Right atrium auricular region (tissue), 2 donors: ENCODE measurements around the gene INTS6. TPM values are rescaled to one million over a fixed set of nuclear protein-coding genes. Genes with fewer than 3 reads are reported as not detected.

ENCODE experiments used
- DNase-seq: peaks from one replicate; pipeline ENCODE4 v3.0.0-alpha.2; 2019; ENCODE audit warnings: low spot score
- H3K27ac ChIP-seq, 2 donors: fragments of 200-600 bp; sonication (generic); 1 replicate in 1 of 2; 2 replicates in 1 of 2; pipeline ENCODE4 v1.5.1; 2016 to 2019
- H3K27me3 ChIP-seq, 2 donors: fragments of 200-600 bp; sonication (generic); one replicate each; pipeline versions ENCODE4 v1.5.1 to v1.6.0; 2017 to 2019
- H3K36me3 ChIP-seq: fragments of 200-600 bp; sonication (generic); one replicate; pipeline ENCODE4 v1.5.1; 2016
- H3K4me1 ChIP-seq, 2 donors: fragments of 200-600 bp; sonication (generic); one replicate each; pipeline versions ENCODE4 v1.5.1 to v1.6.0; 2017 to 2019
- H3K4me3 ChIP-seq, 2 donors: fragments of 200-600 bp; sonication (generic); 1 replicate in 1 of 2; 2 replicates in 1 of 2; pipeline ENCODE4 v1.5.1; 2017 to 2019; ENCODE audit warnings: mild to moderate bottlenecking in 1 of 2, moderate library complexity in 1 of 2
- H3K9me3 ChIP-seq, 2 donors: fragments of 200-600 bp; sonication (generic); one replicate each; pipeline ENCODE4 v1.5.1; 2019
- CTCF ChIP-seq, 2 donors: fragments of 200-600 bp; sonication (generic); IDR thresholded peaks; one replicate each; pipeline ENCODE4 v1.5.1; 2019; ENCODE audit warnings: antibody characterized with exemption in 2 of 2
- total RNA-seq, 2 donors: library from RNA; depleted of rRNA; stranded (reverse); fragments of >200 nt; gene quantifications; one replicate each; pipeline ENCODE4 v1.1.0, GENCODE V29; 2016

Gene INTS6
- total RNA-seq, 2 donors from 2014 or later = 18.7 to 27.6 TPM

- no peaks in the 10 kb centered on the region for H3K27me3 ChIP-seq
- H3K4me1 ChIP-seq = peaks cover 0 to 12% of the 10 kb centered on the region in 2 donors
- no peak for TF ChIP-seq CTCF (IDR thresholded peaks at IDR 0.05)
- H3K36me3 ChIP-seq = no peaks in the 10 kb centered on the region
- DNase-seq = no peak
- no peaks in the 10 kb centered on the region for H3K9me3 ChIP-seq
- H3K27ac ChIP-seq = no peak overlapping the region
- H3K4me3 ChIP-seq = no peak overlapping the region
These were observed 56.5 kb downstream of the INTS6 start for GRCh38 chr13:51396352-51396751.

GRCh38 chr13:51394724-51395123, 58.1 kb downstream of the INTS6 start:
- TF ChIP-seq CTCF (IDR thresholded peaks at IDR 0.05) = no peak
- H3K4me3 ChIP-seq = no peak overlapping the region
- H3K9me3 ChIP-seq = no peaks in the 10 kb centered on the region
- no peaks in the 10 kb centered on the region for H3K36me3 ChIP-seq
- H3K27me3 ChIP-seq = no peaks in the 10 kb centered on the region
- no peak overlapping the region for H3K27ac ChIP-seq
- H3K4me1 ChIP-seq = peaks cover 0 to 12% of the 10 kb centered on the region in 2 donors
- DNase-seq = no peak

GRCh38 chr13:51385114-51385513, 67.7 kb downstream of the INTS6 start:
- Histone ChIP-seq H3K4me3 (no peak overlapping the region), H3K4me1 (no peaks in the 10 kb centered on the region), H3K27ac (no peak overlapping the region), H3K27me3 (no peaks in the 10 kb centered on the region), H3K9me3 (no peaks in the 10 kb centered on the region), H3K36me3 (no peaks in the 10 kb centered on the region)
- DNase-seq = no peak
- TF ChIP-seq CTCF (IDR thresholded peaks at IDR 0.05) = no peak

- H3K4me3 ChIP-seq = no peak overlapping the region
- no peaks in the 10 kb centered on the region for H3K4me1 ChIP-seq
- TF ChIP-seq CTCF (IDR thresholded peaks at IDR 0.05) = no peak
- DNase-seq = no peak
- H3K27me3 ChIP-seq = no peaks in the 10 kb centered on the region
- no peak overlapping the region for H3K27ac ChIP-seq
- no peaks in the 10 kb centered on the region for H3K9me3 ChIP-seq
- H3K36me3 ChIP-seq = peaks cover 24% of the 10 kb centered on the region
These were observed 72.6 kb downstream of the INTS6 start for GRCh38 chr13:51380269-51380668.

- no peak for TF ChIP-seq CTCF (IDR thresholded peaks at IDR 0.05)
- Histone ChIP-seq H3K4me1 (no peaks in the 10 kb centered on the region), H3K36me3 (peaks cover 77% of the 10 kb centered on the region), H3K27me3 (no peaks in the 10 kb centered on the region), H3K4me3 (no peak overlapping the region), H3K27ac (no peak overlapping the region), H3K9me3 (no peaks in the 10 kb centered on the region)
- no peak for DNase-seq
These were observed 79.4 kb downstream of the INTS6 start for GRCh38 chr13:51373451-51373850.

- H3K4me1 ChIP-seq = no peaks in the 10 kb centered on the region
- no peaks in the 10 kb centered on the region for H3K9me3 ChIP-seq
- TF ChIP-seq CTCF (IDR thresholded peaks at IDR 0.05) = no peak
- H3K36me3 ChIP-seq = peaks cover 69% of the 10 kb centered on the region
- no peak for DNase-seq
- H3K4me3 ChIP-seq = no peak overlapping the region
- H3K27me3 ChIP-seq = no peaks in the 10 kb centered on the region
- H3K27ac ChIP-seq = no peak overlapping the region
These were observed 81.0 kb downstream of the INTS6 start for GRCh38 chr13:51371768-51372399.
